HCT116 (cell line): ENCODE measurements around the gene SH2D1A. TPM values are rescaled to one million over a fixed set of nuclear protein-coding genes. Genes with fewer than 3 reads are reported as not detected.

Experiments
- ATAC-seq: fragments of 200-7000 bp; cut with Tn5 transposase; 2 replicates; pipeline ENCODE4 v1.9.1; 2020; ENCODE audit warnings: mild to moderate bottlenecking, moderate library complexity
- BruUV-seq: library from RNA; stranded (reverse); fragments of 400-500 nt; replicated peaks from 2 replicates; lab custom pipeline; 2021; lab: Mats Ljungman, UMichigan
- CTCF ChIA-PET: fragments of 300-600 bp; sonication (Branson Sonifier 250); formaldehyde crosslinking; loops from one replicate; lab custom pipeline; 2021; ENCODE audit warnings: antibody characterized with exemption; lab: Charles Lee
- POLR2A ChIA-PET: fragments of 300-600, 350-600 bp; sonication (Branson Sonifier 250); formaldehyde crosslinking; loops from one replicate; lab custom pipeline; 2021; ENCODE audit warnings: antibody characterized with exemption; lab: Charles Lee
- RAD21 ChIA-PET, 2 experiments: fragments of 300-600 bp; sonication (Branson Sonifier 250); formaldehyde crosslinking; loops; one replicate each; lab custom pipeline; 2023; ENCODE audit warnings: low total read pairs in 2 of 2; ENCODE audit not compliant: uncharacterized antibody in 2 of 2, unreplicated experiment in 2 of 2, low non-redundant PET in 1 of 2; lab: Charles Lee
- DNase-seq: peaks from one replicate; pipeline ENCODE4 v3.0.0-alpha.2; 2010; ENCODE audit warnings: low read depth, low spot score
- H2AFZ ChIP-seq: fragments of 200-600 bp; shearing (Covaris generic), sonication (generic); 2 replicates; pipeline ENCODE4 v1.6.1; 2017; ENCODE audit warnings: low read depth, mixed run types, mixed read lengths, antibody characterized with exemption, low read length; ENCODE audit not compliant: poor library complexity, severe bottlenecking
- H3K27ac ChIP-seq: 2 replicates; pipeline ENCODE4 v1.5.1; 2012; ENCODE audit warnings: low read depth, low read length
- H3K27me3 ChIP-seq: fragments of 200-600 bp; sonication (generic); 2 replicates; pipeline ENCODE4 v1.6.1; 2016; ENCODE audit warnings: mixed run types, low read length, mixed read lengths; ENCODE audit not compliant: insufficient read depth
- H3K36me3 ChIP-seq, 2 experiments: fragments of 200-500 bp in 1 of 2; fragments of 200-600 bp in 1 of 2; sonication (Bioruptor generic) in 1 of 2; sonication (generic) in 1 of 2; 2 replicates each; pipeline versions ENCODE4 v1.5.1 to v1.6.1; 2014 to 2016; ENCODE audit warnings: low read length in 2 of 2, inconsistent platforms in 1 of 2, mixed read lengths in 1 of 2, mixed run types in 1 of 2; ENCODE audit not compliant: insufficient read depth in 2 of 2, control insufficient read depth in 1 of 2
- H3K4me1 ChIP-seq, 2 experiments: fragments of 200-600 bp in 1 of 2; sonication (generic) in 1 of 2; 2 replicates each; pipeline versions ENCODE4 v1.5.1 to v1.6.1; 2012 to 2017; ENCODE audit warnings: low read length in 2 of 2, inconsistent platforms in 1 of 2, mild to moderate bottlenecking in 1 of 2, mixed read lengths in 1 of 2, mixed run types in 1 of 2, moderate library complexity in 1 of 2; ENCODE audit not compliant: insufficient read depth in 2 of 2, control insufficient read depth in 1 of 2
- H3K4me2 ChIP-seq: fragments of 200-600 bp; sonication (generic); 2 replicates; pipeline ENCODE4 v1.6.1; 2017; ENCODE audit warnings: mixed run types, low read length, mixed read lengths
- H3K4me3 ChIP-seq, 2 experiments: fragments of 200-600 bp in 1 of 2; sonication (generic) in 1 of 2; replicated peaks in 1 of 2; 2 replicates each; pipeline ENCODE4 v1.5.1; 2011 to 2016; ENCODE audit warnings: low read length in 2 of 2, control low read depth in 1 of 2, low read depth in 1 of 2, mild to moderate bottlenecking in 1 of 2, mixed read lengths in 1 of 2, mixed run types in 1 of 2
- H3K79me2 ChIP-seq: fragments of 200-600 bp; sonication (generic); 2 replicates; pipeline ENCODE4 v1.6.1; 2017; ENCODE audit warnings: mild to moderate bottlenecking, mixed run types, low read length, moderate library complexity, mixed read lengths; ENCODE audit not compliant: insufficient read depth
- H3K9ac ChIP-seq: fragments of 200-600 bp; sonication (generic); 2 replicates; pipeline ENCODE4 v1.6.1; 2016; ENCODE audit warnings: low read length, mixed read lengths
- H3K9me2 ChIP-seq: fragments of 200-600 bp; sonication (generic), shearing (Covaris generic); 2 replicates; pipeline ENCODE4 v1.6.1; 2017; ENCODE audit warnings: mixed run types, mild to moderate bottlenecking, moderate library complexity; ENCODE audit not compliant: insufficient read depth
- H3K9me3 ChIP-seq, 2 experiments: fragments of 200-500 bp in 1 of 2; fragments of 200-600 bp in 1 of 2; sonication (Bioruptor generic) in 1 of 2; sonication (generic) in 1 of 2; 2 replicates each; pipeline ENCODE4 v1.6.1; 2014 to 2017; ENCODE audit warnings: low read length in 2 of 2, mixed read lengths in 2 of 2, inconsistent platforms in 1 of 2, low read depth in 1 of 2, mild to moderate bottlenecking in 1 of 2, mixed run types in 1 of 2, moderate library complexity in 1 of 2; ENCODE audit not compliant: control insufficient read depth in 1 of 2, insufficient read depth in 1 of 2
- H4K20me1 ChIP-seq: fragments of 200-600 bp; sonication (generic), shearing (Covaris generic); 2 replicates; pipeline ENCODE4 v1.6.1; 2017; ENCODE audit warnings: mixed run types, mild to moderate bottlenecking, moderate library complexity; ENCODE audit not compliant: insufficient read depth
- CEBPB ChIP-seq: IDR thresholded peaks from 2 replicates; pipeline ENCODE4 v1.6.1; 2012; ENCODE audit warnings: low read depth
- ELF1 ChIP-seq: IDR thresholded peaks from 2 replicates; pipeline ENCODE4 v1.6.1; 2012; ENCODE audit warnings: low read depth, borderline replicate concordance
- EZH2 ChIP-seq: fragments of 200-600 bp; sonication (generic); IDR thresholded peaks from 2 replicates; pipeline ENCODE4 v1.6.1; 2017; ENCODE audit warnings: antibody characterized with exemption, mixed run types
- EZH2phosphoT487 ChIP-seq: fragments of 200-600 bp; IDR thresholded peaks from 2 replicates; pipeline ENCODE4 v1.6.1; 2018; ENCODE audit warnings: antibody characterized with exemption, borderline replicate concordance
- FOSL1 ChIP-seq: IDR thresholded peaks from 2 replicates; pipeline ENCODE4 v1.6.1; 2012; ENCODE audit warnings: low read depth
- JUND ChIP-seq: IDR thresholded peaks from 2 replicates; pipeline ENCODE4 v1.6.1; 2012
- POLR2A ChIP-seq: IDR thresholded peaks from 2 replicates; pipeline ENCODE4 v1.7.0; 2011; ENCODE audit warnings: borderline replicate concordance; ENCODE audit not compliant: insufficient read depth, insufficient read length; ENCODE audit errors: extremely low read depth
- POLR2AphosphoS5 ChIP-seq: IDR thresholded peaks from 2 replicates; pipeline ENCODE4 v1.6.1; 2011; ENCODE audit warnings: mild to moderate bottlenecking, low read depth, low read length, moderate library complexity
- RAD21 ChIP-seq: IDR thresholded peaks from 2 replicates; pipeline ENCODE4 v1.6.1; 2012; ENCODE audit warnings: low read depth, mild to moderate bottlenecking
- SP1 ChIP-seq: IDR thresholded peaks from 2 replicates; pipeline ENCODE4 v1.6.1; 2012; ENCODE audit warnings: low read depth
- SRF ChIP-seq: IDR thresholded peaks from 2 replicates; pipeline ENCODE4 v1.6.1; 2012; ENCODE audit warnings: low read depth
- ZFX ChIP-seq: fragments of 450-650 bp; IDR thresholded peaks from 2 replicates; pipeline ENCODE4 v1.6.1; 2017
- ZNF274 ChIP-seq: fragments of 200-500 bp; sonication (Bioruptor generic); IDR thresholded peaks from 2 replicates; pipeline ENCODE4 v1.6.1; 2014; ENCODE audit warnings: mild to moderate bottlenecking, low read depth, low read length, inconsistent platforms
- intact Hi-C: fragments of 100-400 bp; cut with micrococcal nuclease; formaldehyde crosslinking; loops from 2 replicates; pipeline ENCODE4 v1.10.0; 2022
- total RNA-seq: library from RNA; stranded (reverse); gene quantifications from one replicate; pipeline ENCODE4 v1.2.1, GENCODE V29; 2021; ENCODE audit not compliant: unreplicated experiment
- TF ChIP-seq, protein P1 (sequence below): IDR thresholded peaks from 2 replicates; pipeline ENCODE4 v1.6.1; 2012
- TF ChIP-seq, protein P2 (sequence below), 3 experiments: fragments of 200-600 bp in 1 of 3; sonication (generic) in 1 of 3; IDR thresholded peaks in 2 of 3; conservative IDR thresholded peaks in 1 of 3; 2 replicates each; pipeline ENCODE4 v1.5.1; 2012 to 2017; ENCODE audit warnings: low read depth in 2 of 3, low read length in 2 of 3, antibody characterized with exemption in 1 of 3, borderline replicate concordance in 1 of 3, control low read depth in 1 of 3, mild to moderate bottlenecking in 1 of 3, mixed read lengths in 1 of 3, mixed run types in 1 of 3, moderate library complexity in 1 of 3; ENCODE audit not compliant: insufficient read depth in 1 of 3
- TF ChIP-seq, protein P3 (sequence below): IDR thresholded peaks from 2 replicates; pipeline ENCODE4 v1.6.1; 2012; ENCODE audit warnings: low read depth

The SH2D1A gene
- total RNA-seq, 1 experiment from 2014 or later = 0.15 TPM

DNA sequence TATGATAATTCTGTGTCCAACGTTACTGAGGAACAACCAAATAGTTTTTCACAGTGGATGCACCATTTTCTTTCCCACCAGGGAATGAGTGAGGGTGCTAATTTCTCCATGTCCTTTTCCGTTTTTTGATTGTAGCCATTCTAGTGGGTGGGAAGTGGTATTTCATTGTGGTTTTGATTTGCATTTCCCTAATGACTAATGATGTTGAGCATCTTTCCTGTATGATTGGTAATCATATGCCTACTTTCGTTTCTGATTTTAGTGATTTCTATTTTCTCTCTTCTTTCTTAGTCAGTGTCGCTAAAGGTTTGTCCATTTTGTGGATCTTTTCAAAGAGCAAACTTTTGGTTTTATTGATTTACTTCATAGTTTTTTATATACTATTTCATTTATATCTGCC is 46.0 kb upstream of the SH2D1A start:
- no peak overlapping the region for H3K9ac ChIP-seq
- ChIA-PET POLR2A (no interaction called here), RAD21 (no interaction called here), CTCF (no interaction called here)
- no peaks in the 10 kb centered on the region for H3K9me2 ChIP-seq
- no peak overlapping the region for H2AFZ ChIP-seq
- no TSS peak for BruUV-seq
- no peak for ATAC-seq
- DNase-seq = no peak
- no peaks in the 10 kb centered on the region for H3K79me2 ChIP-seq
- no peak overlapping the region for H3K4me2 ChIP-seq
- no peak overlapping the region for H3K4me3 ChIP-seq
- H3K4me1 ChIP-seq = no peaks in the 10 kb centered on the region
- intact Hi-C loops = no loop called here
- no peak overlapping the region for H3K27ac ChIP-seq
- H3K9me3 ChIP-seq = no peaks in the 10 kb centered on the region
- H3K27me3 ChIP-seq = no peaks in the 10 kb centered on the region
- TF ChIP-seq JUND = no peak
- no peak for TF ChIP-seq FOSL1
- no peak for TF ChIP-seq EZH2
- no peak for TF ChIP-seq ZNF274
- TF ChIP-seq, protein P1, sequence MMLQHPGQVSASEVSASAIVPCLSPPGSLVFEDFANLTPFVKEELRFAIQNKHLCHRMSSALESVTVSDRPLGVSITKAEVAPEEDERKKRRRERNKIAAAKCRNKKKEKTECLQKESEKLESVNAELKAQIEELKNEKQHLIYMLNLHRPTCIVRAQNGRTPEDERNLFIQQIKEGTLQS = no peak
- no peak for TF ChIP-seq SP1
- TF ChIP-seq EZH2phosphoT487 = no peak
- TF ChIP-seq RAD21 = no peak
- TF ChIP-seq CEBPB = no peak
- no peak for TF ChIP-seq ZFX
- no peaks in the 10 kb centered on the region for H3K36me3 ChIP-seq
- no peaks in the 10 kb centered on the region for H4K20me1 ChIP-seq

DNA sequence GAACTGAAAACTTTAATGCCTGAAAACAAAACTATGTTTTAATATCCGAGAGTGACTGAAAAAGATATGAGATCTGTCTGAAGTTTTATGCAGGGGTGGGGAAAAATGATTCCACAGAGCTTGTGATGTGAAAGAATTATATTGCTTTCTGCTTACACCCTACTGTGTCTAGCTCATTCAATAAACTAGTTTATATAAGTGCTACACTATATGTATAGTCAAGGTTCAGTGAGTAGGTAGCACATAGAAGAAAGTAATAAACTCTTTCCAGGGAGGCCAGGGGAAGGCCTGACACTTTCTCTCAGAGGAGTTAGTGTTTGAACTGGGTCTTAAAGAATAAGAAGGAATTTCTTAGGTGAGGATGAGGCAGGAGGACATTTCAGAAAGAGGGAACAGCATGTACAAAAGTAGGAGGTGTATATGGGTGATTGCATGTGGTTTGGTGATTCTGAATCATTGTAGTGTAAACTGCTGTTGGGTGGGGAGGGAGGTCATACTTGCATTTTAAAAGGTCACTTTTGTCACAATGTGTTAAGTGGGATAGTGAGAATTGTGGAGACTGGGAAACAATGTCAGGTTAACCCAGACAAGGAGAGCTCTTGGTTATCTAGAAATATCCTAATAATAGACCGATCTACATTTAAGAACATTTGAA is 39.0 kb upstream of the SH2D1A start:
- Histone ChIP-seq H3K9ac (no peak overlapping the region), H3K9me3 (no peaks in the 10 kb centered on the region), H3K36me3 (no peaks in the 10 kb centered on the region), H2AFZ (no peak overlapping the region), H4K20me1 (no peaks in the 10 kb centered on the region), H3K27ac (no peak overlapping the region), H3K4me2 (no peak overlapping the region), H3K79me2 (no peaks in the 10 kb centered on the region), H3K27me3 (no peaks in the 10 kb centered on the region), H3K9me2 (no peaks in the 10 kb centered on the region), H3K4me3 (no peak overlapping the region), H3K4me1 (no peaks in the 10 kb centered on the region)
- ChIA-PET POLR2A (no interaction called here), RAD21 (no interaction called here), CTCF (no interaction called here)
- DNase-seq = no peak
- ATAC-seq = no peak
- BruUV-seq = no TSS peak
- intact Hi-C loops = no loop called here
- no peak for TF ChIP-seq SP1
- TF ChIP-seq ELF1 = no peak
- no peak for TF ChIP-seq RAD21
- TF ChIP-seq ZNF274 = no peak
- TF ChIP-seq POLR2A = no peak
- TF ChIP-seq, protein P2, sequence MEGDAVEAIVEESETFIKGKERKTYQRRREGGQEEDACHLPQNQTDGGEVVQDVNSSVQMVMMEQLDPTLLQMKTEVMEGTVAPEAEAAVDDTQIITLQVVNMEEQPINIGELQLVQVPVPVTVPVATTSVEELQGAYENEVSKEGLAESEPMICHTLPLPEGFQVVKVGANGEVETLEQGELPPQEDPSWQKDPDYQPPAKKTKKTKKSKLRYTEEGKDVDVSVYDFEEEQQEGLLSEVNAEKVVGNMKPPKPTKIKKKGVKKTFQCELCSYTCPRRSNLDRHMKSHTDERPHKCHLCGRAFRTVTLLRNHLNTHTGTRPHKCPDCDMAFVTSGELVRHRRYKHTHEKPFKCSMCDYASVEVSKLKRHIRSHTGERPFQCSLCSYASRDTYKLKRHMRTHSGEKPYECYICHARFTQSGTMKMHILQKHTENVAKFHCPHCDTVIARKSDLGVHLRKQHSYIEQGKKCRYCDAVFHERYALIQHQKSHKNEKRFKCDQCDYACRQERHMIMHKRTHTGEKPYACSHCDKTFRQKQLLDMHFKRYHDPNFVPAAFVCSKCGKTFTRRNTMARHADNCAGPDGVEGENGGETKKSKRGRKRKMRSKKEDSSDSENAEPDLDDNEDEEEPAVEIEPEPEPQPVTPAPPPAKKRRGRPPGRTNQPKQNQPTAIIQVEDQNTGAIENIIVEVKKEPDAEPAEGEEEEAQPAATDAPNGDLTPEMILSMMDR (IDR thresholded peaks at IDR 0.05 in 2 of 3, conservative IDR thresholded peaks at IDR 0.05 in 1 of 3; ENCODE audit: borderline replicate concordance in 1 of 3, insufficient read depth in 1 of 3, low read depth in 2 of 3, low read length in 2 of 3) = no peak
- TF ChIP-seq CEBPB = no peak
- TF ChIP-seq, protein P3, sequence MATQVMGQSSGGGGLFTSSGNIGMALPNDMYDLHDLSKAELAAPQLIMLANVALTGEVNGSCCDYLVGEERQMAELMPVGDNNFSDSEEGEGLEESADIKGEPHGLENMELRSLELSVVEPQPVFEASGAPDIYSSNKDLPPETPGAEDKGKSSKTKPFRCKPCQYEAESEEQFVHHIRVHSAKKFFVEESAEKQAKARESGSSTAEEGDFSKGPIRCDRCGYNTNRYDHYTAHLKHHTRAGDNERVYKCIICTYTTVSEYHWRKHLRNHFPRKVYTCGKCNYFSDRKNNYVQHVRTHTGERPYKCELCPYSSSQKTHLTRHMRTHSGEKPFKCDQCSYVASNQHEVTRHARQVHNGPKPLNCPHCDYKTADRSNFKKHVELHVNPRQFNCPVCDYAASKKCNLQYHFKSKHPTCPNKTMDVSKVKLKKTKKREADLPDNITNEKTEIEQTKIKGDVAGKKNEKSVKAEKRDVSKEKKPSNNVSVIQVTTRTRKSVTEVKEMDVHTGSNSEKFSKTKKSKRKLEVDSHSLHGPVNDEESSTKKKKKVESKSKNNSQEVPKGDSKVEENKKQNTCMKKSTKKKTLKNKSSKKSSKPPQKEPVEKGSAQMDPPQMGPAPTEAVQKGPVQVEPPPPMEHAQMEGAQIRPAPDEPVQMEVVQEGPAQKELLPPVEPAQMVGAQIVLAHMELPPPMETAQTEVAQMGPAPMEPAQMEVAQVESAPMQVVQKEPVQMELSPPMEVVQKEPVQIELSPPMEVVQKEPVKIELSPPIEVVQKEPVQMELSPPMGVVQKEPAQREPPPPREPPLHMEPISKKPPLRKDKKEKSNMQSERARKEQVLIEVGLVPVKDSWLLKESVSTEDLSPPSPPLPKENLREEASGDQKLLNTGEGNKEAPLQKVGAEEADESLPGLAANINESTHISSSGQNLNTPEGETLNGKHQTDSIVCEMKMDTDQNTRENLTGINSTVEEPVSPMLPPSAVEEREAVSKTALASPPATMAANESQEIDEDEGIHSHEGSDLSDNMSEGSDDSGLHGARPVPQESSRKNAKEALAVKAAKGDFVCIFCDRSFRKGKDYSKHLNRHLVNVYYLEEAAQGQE = no peak
- no peak for TF ChIP-seq ZFX
- no peak for TF ChIP-seq FOSL1
- TF ChIP-seq SRF = no peak
- TF ChIP-seq POLR2AphosphoS5 = no peak
